ENCODE data around the gene CLCN6. TPM values are rescaled to one million over a fixed set of nuclear protein-coding genes. Genes with fewer than 3 reads are reported as not detected.
A peak's percentile ranks its signal among the peaks of the same experiment; 100 is the strongest.

The CLCN6 gene
- total RNA-seq, 1 experiment from 2014 or later, result 17.4 TPM

- CTCF ChIA-PET, result interaction anchor here (0.6 to 1.0 kb wide), 2 partner anchors 19 to 352 kb away, joined by 3 to 4 read pairs; no protein-coding TSS in a partner anchor
- peak overlapping the region; percentile 95 for H3K4me3 Mint-ChIP-seq (ENCODE audit: low read depth, unreplicated experiment)
- H3K9me3 Mint-ChIP-seq (ENCODE audit: low read depth, unreplicated experiment), result no peaks in the 10 kb centered on the region
- peaks cover 63% of the 10 kb centered on the region for H3K36me3 Mint-ChIP-seq (ENCODE audit: insufficient read depth, unreplicated experiment)
- no TSS peak for BruUV-seq (replicated peaks)
- TF ChIP-seq CTCF (IDR thresholded peaks at IDR 0.05; ENCODE audit: unreplicated experiment), result no peak
- H3K27ac Mint-ChIP-seq (ENCODE audit: unreplicated experiment), result peak overlapping the region; percentile 98
- peaks cover 18% of the 10 kb centered on the region for H3K4me1 Mint-ChIP-seq (ENCODE audit: low read depth, unreplicated experiment)
- DNase-seq, result no peak
- H3K27me3 Mint-ChIP-seq (ENCODE audit: unreplicated experiment), result no peaks in the 10 kb centered on the region
- intact Hi-C loops (cut with micrococcal nuclease; ENCODE audit: unreplicated experiment), result no loop called here
Measured at GRCh38 chr1:11807133-11807532, 1.1 kb downstream of the CLCN6 start.

GRCh38 chr1:11813021-11813420 is 7.0 kb downstream of the CLCN6 start:
- intact Hi-C loops (cut with micrococcal nuclease; ENCODE audit: unreplicated experiment), result no loop called here
- no peaks in the 10 kb centered on the region for H3K4me1 Mint-ChIP-seq (ENCODE audit: low read depth, unreplicated experiment)
- H3K36me3 Mint-ChIP-seq (ENCODE audit: insufficient read depth, unreplicated experiment), result peaks cover 31% of the 10 kb centered on the region
- DNase-seq, result no peak
- no peaks in the 10 kb centered on the region for H3K27me3 Mint-ChIP-seq (ENCODE audit: unreplicated experiment)
- no peak overlapping the region for H3K4me3 Mint-ChIP-seq (ENCODE audit: low read depth, unreplicated experiment)
- no peak overlapping the region for H3K27ac Mint-ChIP-seq (ENCODE audit: unreplicated experiment)
- no TSS peak for BruUV-seq (replicated peaks)
- no peaks in the 10 kb centered on the region for H3K9me3 Mint-ChIP-seq (ENCODE audit: low read depth, unreplicated experiment)
- CTCF ChIA-PET, result no interaction called here
- no peak for TF ChIP-seq CTCF (IDR thresholded peaks at IDR 0.05; ENCODE audit: unreplicated experiment)

- Mint-ChIP-seq H3K4me3 (ENCODE audit: low read depth, unreplicated experiment) (no peak overlapping the region), H3K27me3 (ENCODE audit: unreplicated experiment) (no peaks in the 10 kb centered on the region), H3K36me3 (ENCODE audit: insufficient read depth, unreplicated experiment) (peaks cover 43% of the 10 kb centered on the region), H3K27ac (ENCODE audit: unreplicated experiment) (no peak overlapping the region), H3K9me3 (ENCODE audit: low read depth, unreplicated experiment) (no peaks in the 10 kb centered on the region), H3K4me1 (ENCODE audit: low read depth, unreplicated experiment) (no peaks in the 10 kb centered on the region)
- no peak for DNase-seq
- CTCF ChIA-PET, result interaction anchor here (0.7 kb wide), 1 partner anchor 161 kb away, joined by 4 read pairs; no protein-coding TSS in a partner anchor
- intact Hi-C loops (cut with micrococcal nuclease; ENCODE audit: unreplicated experiment), result no loop called here
- no peak for TF ChIP-seq CTCF (IDR thresholded peaks at IDR 0.05; ENCODE audit: unreplicated experiment)
- no TSS peak for BruUV-seq (replicated peaks)
Measured at GRCh38 chr1:11817192-11817591, 11.2 kb downstream of the CLCN6 start.

- no peak overlapping the region for H3K27ac Mint-ChIP-seq (ENCODE audit: unreplicated experiment)
- intact Hi-C loops (cut with micrococcal nuclease; ENCODE audit: unreplicated experiment), result no loop called here
- H3K27me3 Mint-ChIP-seq (ENCODE audit: unreplicated experiment), result no peaks in the 10 kb centered on the region
- no peaks in the 10 kb centered on the region for H3K4me1 Mint-ChIP-seq (ENCODE audit: low read depth, unreplicated experiment)
- peaks cover 55% of the 10 kb centered on the region for H3K36me3 Mint-ChIP-seq (ENCODE audit: insufficient read depth, unreplicated experiment)
- H3K9me3 Mint-ChIP-seq (ENCODE audit: low read depth, unreplicated experiment), result no peaks in the 10 kb centered on the region
- no peak overlapping the region for H3K4me3 Mint-ChIP-seq (ENCODE audit: low read depth, unreplicated experiment)
- CTCF ChIA-PET, result no interaction called here
- no TSS peak for BruUV-seq (replicated peaks)
- TF ChIP-seq CTCF (IDR thresholded peaks at IDR 0.05; ENCODE audit: unreplicated experiment), result no peak
- no peak for DNase-seq
Measured at GRCh38 chr1:11822091-11822490, 16.1 kb downstream of the CLCN6 start.

Data from Calu3 (cell line).